AG09309 (cell line): ENCODE results near the gene METTL24.

Experiments
- DNase-seq: peaks from one replicate; pipeline ENCODE4 v3.0.0-alpha.2; 2010; ENCODE audit warnings: low read depth
- H3K4me3 ChIP-seq: 2 replicates; pipeline ENCODE4 v1.5.1; 2011; ENCODE audit warnings: mild to moderate bottlenecking, low read depth, low read length, moderate library complexity; ENCODE audit not compliant: control insufficient read depth
- TF ChIP-seq, protein P1 (sequence below): IDR thresholded peaks from 2 replicates; pipeline ENCODE4 v1.5.1; 2011; ENCODE audit warnings: mild to moderate bottlenecking, low read depth, low read length, inconsistent platforms; ENCODE audit not compliant: insufficient read depth, control insufficient read depth; ENCODE audit errors: missing control alignments

Gene METTL24

GRCh38 chr6:110364364-110365105, 6.4 kb upstream of the METTL24 start:
- no peak overlapping the region for H3K4me3 ChIP-seq
- TF ChIP-seq, protein P1, sequence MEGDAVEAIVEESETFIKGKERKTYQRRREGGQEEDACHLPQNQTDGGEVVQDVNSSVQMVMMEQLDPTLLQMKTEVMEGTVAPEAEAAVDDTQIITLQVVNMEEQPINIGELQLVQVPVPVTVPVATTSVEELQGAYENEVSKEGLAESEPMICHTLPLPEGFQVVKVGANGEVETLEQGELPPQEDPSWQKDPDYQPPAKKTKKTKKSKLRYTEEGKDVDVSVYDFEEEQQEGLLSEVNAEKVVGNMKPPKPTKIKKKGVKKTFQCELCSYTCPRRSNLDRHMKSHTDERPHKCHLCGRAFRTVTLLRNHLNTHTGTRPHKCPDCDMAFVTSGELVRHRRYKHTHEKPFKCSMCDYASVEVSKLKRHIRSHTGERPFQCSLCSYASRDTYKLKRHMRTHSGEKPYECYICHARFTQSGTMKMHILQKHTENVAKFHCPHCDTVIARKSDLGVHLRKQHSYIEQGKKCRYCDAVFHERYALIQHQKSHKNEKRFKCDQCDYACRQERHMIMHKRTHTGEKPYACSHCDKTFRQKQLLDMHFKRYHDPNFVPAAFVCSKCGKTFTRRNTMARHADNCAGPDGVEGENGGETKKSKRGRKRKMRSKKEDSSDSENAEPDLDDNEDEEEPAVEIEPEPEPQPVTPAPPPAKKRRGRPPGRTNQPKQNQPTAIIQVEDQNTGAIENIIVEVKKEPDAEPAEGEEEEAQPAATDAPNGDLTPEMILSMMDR: no peak
- no peak for DNase-seq

GRCh38 chr6:110363748-110364147, 5.6 kb upstream of the METTL24 start:
- no peak for DNase-seq
- TF ChIP-seq, protein P1: no peak
- no peak overlapping the region for H3K4me3 ChIP-seq

DNA sequence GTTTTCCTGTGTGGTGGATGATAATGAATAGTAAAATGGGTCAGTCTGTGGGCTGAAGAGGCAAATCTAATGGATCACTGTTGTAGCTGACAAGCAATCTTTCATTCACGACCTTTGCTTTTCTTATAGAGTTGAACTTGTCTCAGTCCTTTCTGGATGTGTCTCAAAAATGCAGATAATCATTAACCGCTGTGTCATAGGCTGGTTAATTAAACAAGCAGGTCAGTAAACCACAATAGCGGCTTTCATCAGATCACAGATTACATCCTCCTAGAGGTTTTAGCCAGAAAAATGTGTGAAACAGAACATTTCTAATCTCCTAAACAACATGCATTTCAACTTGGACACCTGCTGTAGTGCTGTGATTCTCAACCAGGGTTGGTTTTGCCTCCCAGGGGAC, 2.5 kb upstream of the METTL24 start:
- H3K4me3 ChIP-seq: no peak overlapping the region
- TF ChIP-seq, protein P1: no peak
- no peak for DNase-seq

DNA sequence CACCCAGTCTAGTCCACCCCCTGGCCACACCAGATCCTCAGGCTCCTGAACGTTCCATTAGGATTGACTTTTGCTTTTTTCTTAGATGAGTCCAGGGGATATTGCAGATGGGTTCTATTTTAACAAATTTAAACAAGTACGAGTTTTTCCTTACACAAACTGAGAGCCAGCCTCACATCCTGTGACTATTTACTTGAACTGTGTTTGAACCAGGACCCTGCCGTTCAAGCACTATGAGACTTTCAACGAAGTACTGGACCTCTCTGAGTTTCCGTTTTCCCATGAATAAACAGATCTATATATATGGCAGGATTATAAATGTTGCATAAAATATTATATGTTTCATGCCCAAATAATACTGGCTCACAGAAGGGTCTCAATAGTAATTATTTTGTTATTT, 1.4 kb upstream of the METTL24 start:
- no peak overlapping the region for H3K4me3 ChIP-seq
- DNase-seq: no peak
- TF ChIP-seq, protein P1: no peak

- peak overlapping the region; percentile 18 for H3K4me3 ChIP-seq
- TF ChIP-seq, protein P1: no peak
- DNase-seq: no peak
Observed at GRCh38 chr6:110358553-110359160, 508 bp upstream of the METTL24 start.

- peak overlapping the region; percentile 34 for H3K4me3 ChIP-seq
- TF ChIP-seq, protein P1: no peak
- DNase-seq: no peak
Observed at GRCh38 chr6:110357298-110357663, 868 bp downstream of the METTL24 start.

DNA sequence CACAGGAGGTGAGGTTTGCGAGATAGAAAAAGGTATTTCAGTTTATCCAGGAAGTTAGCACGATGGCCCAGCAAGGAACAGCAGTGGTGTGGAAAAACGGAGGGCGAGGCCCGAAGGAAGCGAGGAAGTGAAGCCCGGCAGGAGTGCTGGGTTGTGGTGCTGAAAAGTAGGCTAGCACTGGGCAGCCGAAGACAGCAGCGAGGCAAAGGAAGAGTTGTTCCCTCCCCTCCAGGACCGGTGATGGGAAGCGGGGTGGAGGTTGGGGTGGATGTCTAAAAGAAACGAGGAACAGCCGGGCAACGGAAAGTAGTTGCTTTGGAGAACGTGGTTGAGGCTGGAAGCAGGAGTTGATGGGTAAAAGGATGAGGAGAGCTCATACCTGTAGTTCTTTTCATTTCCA, 1.4 kb downstream of the METTL24 start:
- no peak for DNase-seq
- H3K4me3 ChIP-seq: no peak overlapping the region
- TF ChIP-seq, protein P1: no peak
